Gastrocnemius medialis (tissue), 4 donors: Measurements from ENCODE around the gene MAPK1.

Source experiments
- POLR2A ChIP-seq, 2 donors: fragments of 450-650 bp; IDR thresholded peaks; one replicate each; pipeline ENCODE4 v1.6.1; 2017; ENCODE audit warnings: antibody characterized with exemption in 2 of 2, mild to moderate bottlenecking in 2 of 2, moderate library complexity in 2 of 2
- TF ChIP-seq, protein P1 (sequence below), 5 experiments: fragments of 450-650 bp in 3 of 5; fragments of 200-600 bp in 2 of 5; sonication (generic) in 2 of 5; IDR thresholded peaks in 4 of 5; conservative IDR thresholded peaks in 1 of 5; 1 replicate in 4 of 5; 2 replicates in 1 of 5; pipeline ENCODE4 v1.5.1; 2016 to 2019; ENCODE audit warnings: antibody characterized with exemption in 5 of 5, mild to moderate bottlenecking in 3 of 5, moderate library complexity in 3 of 5

DNA sequence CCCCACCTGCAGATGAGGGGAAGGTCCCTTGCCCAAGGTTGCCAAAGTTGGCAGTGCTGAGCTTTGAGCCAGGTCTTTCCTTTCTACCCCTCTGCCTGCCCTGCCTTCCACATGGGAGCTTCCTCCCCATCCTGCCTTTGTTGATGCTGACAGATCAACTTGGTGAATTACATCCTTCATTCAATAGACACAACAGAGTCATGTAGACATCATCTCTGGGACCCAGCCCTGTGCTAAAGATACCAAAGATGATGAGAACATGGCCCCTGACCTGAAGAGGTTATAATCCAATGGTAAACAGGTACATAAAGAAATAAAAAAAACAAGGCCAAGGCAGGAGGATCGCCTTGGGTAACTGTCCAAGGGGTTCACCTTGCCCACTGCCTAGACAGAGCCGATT lies 42.4 kb upstream of the MAPK1 start:
- TF ChIP-seq, protein P1, sequence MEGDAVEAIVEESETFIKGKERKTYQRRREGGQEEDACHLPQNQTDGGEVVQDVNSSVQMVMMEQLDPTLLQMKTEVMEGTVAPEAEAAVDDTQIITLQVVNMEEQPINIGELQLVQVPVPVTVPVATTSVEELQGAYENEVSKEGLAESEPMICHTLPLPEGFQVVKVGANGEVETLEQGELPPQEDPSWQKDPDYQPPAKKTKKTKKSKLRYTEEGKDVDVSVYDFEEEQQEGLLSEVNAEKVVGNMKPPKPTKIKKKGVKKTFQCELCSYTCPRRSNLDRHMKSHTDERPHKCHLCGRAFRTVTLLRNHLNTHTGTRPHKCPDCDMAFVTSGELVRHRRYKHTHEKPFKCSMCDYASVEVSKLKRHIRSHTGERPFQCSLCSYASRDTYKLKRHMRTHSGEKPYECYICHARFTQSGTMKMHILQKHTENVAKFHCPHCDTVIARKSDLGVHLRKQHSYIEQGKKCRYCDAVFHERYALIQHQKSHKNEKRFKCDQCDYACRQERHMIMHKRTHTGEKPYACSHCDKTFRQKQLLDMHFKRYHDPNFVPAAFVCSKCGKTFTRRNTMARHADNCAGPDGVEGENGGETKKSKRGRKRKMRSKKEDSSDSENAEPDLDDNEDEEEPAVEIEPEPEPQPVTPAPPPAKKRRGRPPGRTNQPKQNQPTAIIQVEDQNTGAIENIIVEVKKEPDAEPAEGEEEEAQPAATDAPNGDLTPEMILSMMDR (IDR thresholded peaks at IDR 0.05 in 4 of 5, conservative IDR thresholded peaks at IDR 0.05 in 1 of 5) = no peak
- TF ChIP-seq POLR2A (IDR thresholded peaks at IDR 0.05) = no peak
